Measurements from ENCODE around the gene FRAT2. TPM values are rescaled to one million over a fixed set of nuclear protein-coding genes. Genes with fewer than 3 reads are reported as not detected.
A peak's percentile ranks its signal among the peaks of the same experiment; 100 is the strongest.

FRAT2 gene
- total RNA-seq, 4 donors from 2014 or later, result 19.0 to 31.7 (median 24.0) TPM

- Histone ChIP-seq H3K27me3 (no peaks in the 10 kb centered on the region), H3K36me3 (no peaks in the 10 kb centered on the region), H3K9me3 (no peaks in the 10 kb centered on the region), H3K27ac (no peak overlapping the region), H3K4me3 (no peak overlapping the region), H3K4me1 (no peaks in the 10 kb centered on the region)
- TF ChIP-seq CTCF (IDR thresholded peaks at IDR 0.05) (no peak), POLR2A (IDR thresholded peaks at IDR 0.05) (no peak)
- DNase-seq, result no peak
Observed at GRCh38 chr10:97300980-97301379, 33.5 kb downstream of the FRAT2 start.

- no peak for DNase-seq
- Histone ChIP-seq H3K4me3 (no peak overlapping the region), H3K36me3 (no peaks in the 10 kb centered on the region), H3K27ac (no peak overlapping the region), H3K4me1 (no peaks in the 10 kb centered on the region), H3K27me3 (no peaks in the 10 kb centered on the region), H3K9me3 (no peaks in the 10 kb centered on the region)
- TF ChIP-seq POLR2A (IDR thresholded peaks at IDR 0.05) (no peak), CTCF (IDR thresholded peaks at IDR 0.05) (no peak)
Observed at GRCh38 chr10:97298223-97298571, 36.3 kb downstream of the FRAT2 start.

GRCh38 chr10:97297556-97298222 lies 36.8 kb downstream of the FRAT2 start:
- Histone ChIP-seq H3K36me3 (no peaks in the 10 kb centered on the region), H3K27ac (no peak overlapping the region), H3K27me3 (no peaks in the 10 kb centered on the region), H3K4me1 (no peaks in the 10 kb centered on the region), H3K4me3 (no peak overlapping the region), H3K9me3 (no peaks in the 10 kb centered on the region)
- no peak for DNase-seq
- no peak for TF ChIP-seq CTCF (IDR thresholded peaks at IDR 0.05)

- no peak overlapping the region for H3K4me3 ChIP-seq
Observed at GRCh38 chr10:97292862-97293198, 41.7 kb downstream of the FRAT2 start.

GRCh38 chr10:97292097-97292861 lies 42.2 kb downstream of the FRAT2 start, which contains the start of gene ARHGAP19:
TSS of gene ARHGAP19 (minus strand) at chr10:97292637. CDS start at chr10:97292627, 10 bp downstream.
- peak within 1 kb of the TSS; percentile 84 to 98 (median 92) for H3K4me3 ChIP-seq
- DNase-seq, result peak; percentile 91 to 98 (median 92)
- H3K36me3 ChIP-seq, result peaks cover 0 to 4% (median 0%) of the 10 kb centered on the region in 3 donors
- no peaks in the 10 kb centered on the region for H3K27me3 ChIP-seq
- no peaks in the 10 kb centered on the region for H3K9me3 ChIP-seq
- TF ChIP-seq POLR2A (IDR thresholded peaks at IDR 0.05) (peak; percentile 63 to 86), CTCF (IDR thresholded peaks at IDR 0.05) (peak in 2 of 6 experiments; percentile 24 to 35)
- H3K27ac ChIP-seq, result peak within 1 kb of the TSS; percentile 95 to 97 (median 96)
- peaks cover 0 to 10% (median 5%) of the 10 kb centered on the region in 4 donors for H3K4me1 ChIP-seq

More at GRCh38 chr10:97292862-97293198, 41.7 kb downstream of the FRAT2 start:
- Histone ChIP-seq H3K9me3 (no peaks in the 10 kb centered on the region), H3K27ac (no peak overlapping the region), H3K36me3 (no peaks in the 10 kb centered on the region), H3K27me3 (no peaks in the 10 kb centered on the region), H3K4me1 (peaks cover 0 to 10% (median 5%) of the 10 kb centered on the region in 4 donors)
- DNase-seq, result no peak
- no peak for TF ChIP-seq CTCF (IDR thresholded peaks at IDR 0.05)
- TF ChIP-seq POLR2A (IDR thresholded peaks at IDR 0.05), result no peak
